C4-2B (cell line): ENCODE measurements around the gene FAM229A.

ENCODE experiments used
- ZFX ChIP-seq: fragments of 450-650 bp; IDR thresholded peaks from 2 replicates; pipeline ENCODE4 v1.6.1; 2017
- TF ChIP-seq, protein P1 (sequence below): fragments of 450-650 bp; conservative IDR thresholded peaks from 2 replicates; pipeline ENCODE4 v1.5.1; 2017; ENCODE audit warnings: mild to moderate bottlenecking

DNA sequence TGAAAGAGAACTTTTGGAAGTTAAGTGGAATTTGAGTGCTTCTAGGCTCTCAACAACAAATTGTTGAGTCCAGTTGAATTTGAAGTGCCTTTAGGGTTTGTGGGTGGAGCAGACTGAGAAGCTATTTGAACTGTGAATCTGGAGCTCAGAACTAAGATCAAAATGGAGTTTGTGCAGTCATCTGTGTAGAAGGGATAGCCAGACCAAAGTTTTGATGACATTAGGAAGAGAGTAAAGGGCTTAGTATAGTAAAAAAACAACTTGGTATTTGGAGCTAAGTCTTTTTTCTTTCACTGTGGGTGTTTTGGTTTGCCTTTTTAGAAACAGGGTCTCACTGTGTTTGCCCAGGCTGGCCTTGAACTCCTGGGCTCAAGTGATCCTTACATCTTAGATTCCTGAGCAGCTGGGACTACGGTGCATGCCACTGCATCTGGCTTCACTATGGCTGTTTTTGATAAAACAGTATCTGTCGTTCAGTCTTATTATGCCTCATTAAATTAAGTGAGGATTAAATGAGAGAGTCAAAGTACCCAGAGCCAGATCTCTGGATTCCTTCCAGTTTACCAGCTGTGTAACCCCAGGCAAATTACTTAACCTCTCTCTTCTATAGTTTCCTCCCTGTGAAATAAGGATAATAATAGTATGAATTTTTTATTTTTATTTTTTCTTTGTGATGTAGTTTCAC, 50.4 kb downstream of the FAM229A start:
- TF ChIP-seq, protein P1, sequence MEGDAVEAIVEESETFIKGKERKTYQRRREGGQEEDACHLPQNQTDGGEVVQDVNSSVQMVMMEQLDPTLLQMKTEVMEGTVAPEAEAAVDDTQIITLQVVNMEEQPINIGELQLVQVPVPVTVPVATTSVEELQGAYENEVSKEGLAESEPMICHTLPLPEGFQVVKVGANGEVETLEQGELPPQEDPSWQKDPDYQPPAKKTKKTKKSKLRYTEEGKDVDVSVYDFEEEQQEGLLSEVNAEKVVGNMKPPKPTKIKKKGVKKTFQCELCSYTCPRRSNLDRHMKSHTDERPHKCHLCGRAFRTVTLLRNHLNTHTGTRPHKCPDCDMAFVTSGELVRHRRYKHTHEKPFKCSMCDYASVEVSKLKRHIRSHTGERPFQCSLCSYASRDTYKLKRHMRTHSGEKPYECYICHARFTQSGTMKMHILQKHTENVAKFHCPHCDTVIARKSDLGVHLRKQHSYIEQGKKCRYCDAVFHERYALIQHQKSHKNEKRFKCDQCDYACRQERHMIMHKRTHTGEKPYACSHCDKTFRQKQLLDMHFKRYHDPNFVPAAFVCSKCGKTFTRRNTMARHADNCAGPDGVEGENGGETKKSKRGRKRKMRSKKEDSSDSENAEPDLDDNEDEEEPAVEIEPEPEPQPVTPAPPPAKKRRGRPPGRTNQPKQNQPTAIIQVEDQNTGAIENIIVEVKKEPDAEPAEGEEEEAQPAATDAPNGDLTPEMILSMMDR, result no peak
- no peak for TF ChIP-seq ZFX
